H9 (cell line): Measurements from ENCODE around the gene CKM. TPM values are rescaled to one million over a fixed set of nuclear protein-coding genes. Genes with fewer than 3 reads are reported as not detected.
A peak's percentile ranks its signal among the peaks of the same experiment; 100 is the strongest.

Experiments
- DNase-seq: peaks from one replicate; pipeline ENCODE4 v3.0.0-alpha.2; 2017
- H2AFZ ChIP-seq: one replicate; pipeline ENCODE4 v1.6.1; 2013; ENCODE audit warnings: mild to moderate bottlenecking, low read length, control low read depth, moderate library complexity
- H2AK5ac ChIP-seq: 2 replicates; pipeline ENCODE4 v1.6.1; 2013; ENCODE audit warnings: low read length, control low read depth, mixed read lengths; ENCODE audit not compliant: insufficient read length
- H2BK120ac ChIP-seq: one replicate; pipeline ENCODE4 v1.6.1; 2013; ENCODE audit warnings: low read depth, mild to moderate bottlenecking, low read length, control low read depth, inconsistent platforms; ENCODE audit not compliant: poor library complexity, severe bottlenecking
- H2BK12ac ChIP-seq: 2 replicates; pipeline ENCODE4 v1.6.1; 2013; ENCODE audit warnings: low read length, control low read depth, mixed read lengths, low read depth; ENCODE audit not compliant: insufficient read length
- H2BK15ac ChIP-seq: 2 replicates; pipeline ENCODE4 v1.6.1; 2013; ENCODE audit warnings: low read depth, low read length, control low read depth
- H2BK20ac ChIP-seq: one replicate; pipeline ENCODE4 v1.6.1; 2013; ENCODE audit warnings: low read depth, mild to moderate bottlenecking, low read length, control low read depth, inconsistent platforms; ENCODE audit not compliant: poor library complexity, severe bottlenecking
- H2BK5ac ChIP-seq: 2 replicates; pipeline ENCODE4 v1.6.1; 2013; ENCODE audit warnings: low read length, control low read depth, mixed read lengths; ENCODE audit not compliant: insufficient read length
- H3K14ac ChIP-seq: 2 replicates; pipeline ENCODE4 v1.6.1; 2013; ENCODE audit warnings: low read length, control low read depth; ENCODE audit not compliant: insufficient read depth
- H3K18ac ChIP-seq: 2 replicates; pipeline ENCODE4 v1.6.1; 2013; ENCODE audit warnings: low read depth, mild to moderate bottlenecking, mixed read lengths, low read length, control low read depth; ENCODE audit not compliant: insufficient read length
- H3K23ac ChIP-seq: 2 replicates; pipeline ENCODE4 v1.6.1; 2013; ENCODE audit warnings: low read length, control low read depth, mixed read lengths, low read depth; ENCODE audit not compliant: insufficient read length
- H3K23me2 ChIP-seq: 2 replicates; pipeline ENCODE4 v1.6.1; 2013; ENCODE audit warnings: low read depth, mild to moderate bottlenecking, mixed read lengths, low read length, control low read depth; ENCODE audit not compliant: insufficient read length, poor library complexity, severe bottlenecking
- H3K27ac ChIP-seq: 2 replicates; pipeline ENCODE4 v1.5.1; 2013; ENCODE audit warnings: low read length, control low read depth, mixed read lengths, low read depth; ENCODE audit not compliant: insufficient read length
- H3K27me3 ChIP-seq: 2 replicates; pipeline ENCODE4 v1.6.1; 2013; ENCODE audit warnings: low read length, control low read depth, inconsistent platforms; ENCODE audit not compliant: insufficient read depth
- H3K4ac ChIP-seq: 2 replicates; pipeline ENCODE4 v1.6.1; 2013; ENCODE audit warnings: low read depth, mild to moderate bottlenecking, control low read depth, inconsistent platforms, low read length, moderate library complexity
- H3K4me1 ChIP-seq: 2 replicates; pipeline ENCODE4 v1.6.1; 2013; ENCODE audit warnings: low read length, control low read depth, inconsistent platforms; ENCODE audit not compliant: insufficient read depth
- H3K4me2 ChIP-seq: 2 replicates; pipeline ENCODE4 v1.6.1; 2013; ENCODE audit warnings: low read length, control low read depth, mixed read lengths; ENCODE audit not compliant: insufficient read length, insufficient read depth
- H3K56ac ChIP-seq: 2 replicates; pipeline ENCODE4 v1.6.1; 2013; ENCODE audit warnings: low read depth, mild to moderate bottlenecking, mixed read lengths, low read length, control low read depth; ENCODE audit not compliant: insufficient read length
- H3K79me1 ChIP-seq: 2 replicates; pipeline ENCODE4 v1.6.1; 2013; ENCODE audit warnings: low read depth, mild to moderate bottlenecking, moderate library complexity, low read length, control low read depth, inconsistent platforms; ENCODE audit not compliant: insufficient read depth, poor library complexity, severe bottlenecking
- H3K79me2 ChIP-seq: 2 replicates; pipeline ENCODE4 v1.6.1; 2013; ENCODE audit warnings: low read length, control low read depth, inconsistent platforms; ENCODE audit not compliant: insufficient read depth
- H3K9ac ChIP-seq: 2 replicates; pipeline ENCODE4 v1.6.1; 2013; ENCODE audit warnings: low read length, control low read depth, mixed read lengths; ENCODE audit not compliant: insufficient read length; ENCODE audit errors: extremely low read depth
- H3K9me3 ChIP-seq: one replicate; pipeline ENCODE4 v1.6.1; 2013; ENCODE audit warnings: low read depth, low read length, inconsistent platforms; ENCODE audit not compliant: control insufficient read depth
- H3T11ph ChIP-seq: one replicate; pipeline ENCODE4 v1.6.1; 2013; ENCODE audit warnings: mild to moderate bottlenecking, low read length, control low read depth, inconsistent platforms
- H4K20me1 ChIP-seq: one replicate; pipeline ENCODE4 v1.6.1; 2013; ENCODE audit not compliant: control insufficient read depth, insufficient read length, insufficient read depth
- H4K5ac ChIP-seq: 2 replicates; pipeline ENCODE4 v1.6.1; 2013; ENCODE audit warnings: low read depth, mild to moderate bottlenecking, mixed read lengths, low read length, control low read depth; ENCODE audit not compliant: insufficient read length
- H4K8ac ChIP-seq: replicated peaks from 2 replicates; pipeline ENCODE4 v1.6.1; 2013; ENCODE audit warnings: low read length, control low read depth, mixed read lengths, low read depth; ENCODE audit not compliant: insufficient read length
- H4K91ac ChIP-seq: 2 replicates; pipeline ENCODE4 v1.6.1; 2013; ENCODE audit warnings: low read depth, mild to moderate bottlenecking, moderate library complexity, mixed read lengths, low read length, control low read depth; ENCODE audit not compliant: insufficient read length
- H3K27ac Mint-ChIP-seq, 3 experiments: 2 replicates in 2 of 3; 3 replicates in 1 of 3; pipeline ENCODE4 v1.8.0; 2020 to 2021; ENCODE audit warnings: mixed read lengths in 3 of 3, mild to moderate bottlenecking in 1 of 3, moderate library complexity in 1 of 3
- H3K27me3 Mint-ChIP-seq: 2 replicates; pipeline ENCODE4 v1.8.0; 2021; ENCODE audit warnings: low read depth, mild to moderate bottlenecking, moderate library complexity, mixed read lengths
- H3K36me3 Mint-ChIP-seq, 3 experiments: 2 replicates in 2 of 3; 3 replicates in 1 of 3; pipeline ENCODE4 v1.8.0; 2020 to 2021; ENCODE audit warnings: low read depth in 3 of 3, mixed read lengths in 3 of 3; ENCODE audit not compliant: insufficient read depth in 1 of 3
- H3K4me1 Mint-ChIP-seq, 2 experiments: 2 replicates each; pipeline ENCODE4 v1.8.0; 2020; ENCODE audit warnings: mixed read lengths in 2 of 2
- H3K4me3 Mint-ChIP-seq, 2 experiments: 2 replicates in 1 of 2; 3 replicates in 1 of 2; pipeline ENCODE4 v1.8.0; 2020 to 2021; ENCODE audit warnings: mild to moderate bottlenecking in 2 of 2, mixed read lengths in 2 of 2, moderate library complexity in 1 of 2
- H3K9me3 Mint-ChIP-seq, 2 experiments: 2 replicates in 1 of 2; 3 replicates in 1 of 2; pipeline ENCODE4 v1.8.0; 2020; ENCODE audit warnings: mild to moderate bottlenecking in 2 of 2, mixed read lengths in 2 of 2, moderate library complexity in 1 of 2
- CTCF ChIP-seq: fragments of 200-600 bp; sonication (generic); conservative IDR thresholded peaks from 3 replicates; pipeline ENCODE4 v1.8.0; 2021; ENCODE audit warnings: antibody characterized with exemption, mild to moderate bottlenecking
- WGBS: extraction: QIAGEN DNeasy Blood & Tissue Kit; methylation state at CpG from one replicate; pipeline ENCODE4 v1.1.7; 2013; ENCODE audit warnings: missing lambda C conversion rate, low lambda C conversion rate, mixed read lengths; ENCODE audit not compliant: insufficient read length; ENCODE audit errors: extremely low coverage; 5-methylcytosine and 5-hydroxymethylcytosine counted together
- total RNA-seq: library from RNA; stranded (reverse); gene quantifications from 2 replicates; pipeline ENCODE4 v1.2.1, GENCODE V29; 2021

The CKM gene
- total RNA-seq, 1 experiment from 2014 or later, result not detected

GRCh38 chr19:45276284-45276687 is 46.4 kb downstream of the CKM start:
- Histone ChIP-seq H4K5ac (no peak overlapping the region), H3K79me2 (no peaks in the 10 kb centered on the region), H2AFZ (no peak overlapping the region), H4K20me1 (no peaks in the 10 kb centered on the region), H2BK12ac (no peak overlapping the region), H2BK120ac (no peak overlapping the region), H4K8ac (no peak overlapping the region), H3K9ac (no peak overlapping the region), H3K27ac (no peak overlapping the region), H3K27me3 (no peaks in the 10 kb centered on the region), H3K23ac (no peak overlapping the region), H3K9me3 (no peaks in the 10 kb centered on the region), H3K79me1 (no peaks in the 10 kb centered on the region), H3K18ac (no peak overlapping the region), H2AK5ac (no peak overlapping the region), H3K56ac (no peak overlapping the region), H3T11ph (no peak overlapping the region), H3K23me2 (no peaks in the 10 kb centered on the region), H4K91ac (no peak overlapping the region), H3K4ac (no peak overlapping the region), H3K14ac (no peak overlapping the region), H2BK20ac (no peak overlapping the region), H3K4me2 (no peak overlapping the region), H2BK5ac (no peak overlapping the region), H2BK15ac (no peak overlapping the region), H3K4me1 (no peaks in the 10 kb centered on the region)
- Mint-ChIP-seq H3K36me3 (peaks cover 17 to 61% (median 58%) of the 10 kb centered on the region in 3 experiments), H3K9me3 (no peaks in the 10 kb centered on the region), H3K27ac (0 out of 7 replicates have a peak overlapping the region, but pooled peaks of 1 of the 3 experiments have one; percentile 52), H3K27me3 (no peaks in the 10 kb centered on the region), H3K4me3 (no peak overlapping the region), H3K4me1 (peaks cover 0 to 5% of the 10 kb centered on the region in 2 experiments; a peak in 2 of 4 replicates)
- DNase-seq, result no peak
- no peak for TF ChIP-seq CTCF
- no CpG with 5 or more reads among the region's 7 CpGs for WGBS
